Measurements from ENCODE around the gene CGGBP1.

CGGBP1 gene

GRCh38 chr3:88058581-88059379, at the start of gene CGGBP1, which contains the start of gene ZNF654:
Gene CGGBP1 (minus strand): TSS chr3:88059005. CDS start chr3:88055976, 3,029 bp downstream.
Gene ZNF654 (plus strand): TSS chr3:88059255. CDS start chr3:88059320, 65 bp downstream.
- DNase-seq (ENCODE audit: low read depth, low spot score): peak; percentile 98

DNA sequence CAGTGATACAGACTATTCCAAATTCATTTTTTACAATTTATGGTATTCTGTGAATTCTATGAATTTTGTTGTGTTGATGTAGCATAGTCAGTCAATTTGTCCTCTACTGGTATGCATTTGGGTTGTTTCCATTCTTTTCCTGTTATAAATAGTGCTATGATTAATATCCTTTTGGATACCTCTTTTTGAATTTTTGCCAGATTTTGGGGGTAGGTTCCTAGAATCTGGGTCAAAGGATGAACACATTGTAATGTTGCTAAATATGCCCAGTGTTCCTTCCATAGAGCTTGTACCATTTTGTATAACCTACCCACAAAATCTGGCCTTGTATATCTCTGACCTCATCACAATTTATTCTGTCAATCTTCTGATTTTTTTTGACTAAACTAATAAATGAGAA, 46.5 kb upstream of the CGGBP1 start:
- DNase-seq (ENCODE audit: low read depth, low spot score): no peak

- no peak for DNase-seq (ENCODE audit: low read depth, low spot score)
These were observed 42.3 kb upstream of the CGGBP1 start for GRCh38 chr3:88101142-88101541.

GRCh38 chr3:88093266-88093665, 34.5 kb upstream of the CGGBP1 start:
- DNase-seq (ENCODE audit: low read depth, low spot score): no peak

GRCh38 chr3:88092270-88092669, 33.5 kb upstream of the CGGBP1 start:
- no peak for DNase-seq (ENCODE audit: low read depth, low spot score)

GRCh38 chr3:88090681-88091080, 31.9 kb upstream of the CGGBP1 start:
- no peak for DNase-seq (ENCODE audit: low read depth, low spot score)

GRCh38 chr3:88084097-88084501, 25.3 kb upstream of the CGGBP1 start:
- DNase-seq (ENCODE audit: low read depth, low spot score): no peak

- no peak for DNase-seq (ENCODE audit: low read depth, low spot score)
These were observed 24.0 kb upstream of the CGGBP1 start for GRCh38 chr3:88082854-88083253.

- DNase-seq (ENCODE audit: low read depth, low spot score): no peak
These were observed 20.1 kb upstream of the CGGBP1 start for GRCh38 chr3:88078932-88079331.

DNA sequence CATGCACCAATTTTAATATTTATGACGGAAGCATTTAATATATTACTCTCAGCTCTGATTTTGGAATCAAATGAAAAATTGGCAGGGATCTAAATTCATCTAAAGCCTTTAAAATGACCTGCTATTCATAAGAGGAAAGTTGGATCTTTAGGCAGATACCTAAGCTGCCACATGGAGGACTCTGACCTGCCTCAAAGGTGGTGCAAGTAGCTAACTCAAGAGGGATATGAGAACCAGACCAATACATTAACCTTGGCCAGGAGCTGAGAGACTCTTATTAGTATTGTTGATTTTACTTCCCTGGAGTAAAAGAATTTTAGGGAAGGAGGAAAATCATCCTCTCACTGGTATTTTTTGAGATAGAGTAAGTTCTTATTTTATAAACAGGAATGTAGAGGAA, 17.9 kb upstream of the CGGBP1 start:
- DNase-seq (ENCODE audit: low read depth, low spot score): no peak

GRCh38 chr3:88075497-88075896, 16.7 kb upstream of the CGGBP1 start:
- no peak for DNase-seq (ENCODE audit: low read depth, low spot score)

DNA sequence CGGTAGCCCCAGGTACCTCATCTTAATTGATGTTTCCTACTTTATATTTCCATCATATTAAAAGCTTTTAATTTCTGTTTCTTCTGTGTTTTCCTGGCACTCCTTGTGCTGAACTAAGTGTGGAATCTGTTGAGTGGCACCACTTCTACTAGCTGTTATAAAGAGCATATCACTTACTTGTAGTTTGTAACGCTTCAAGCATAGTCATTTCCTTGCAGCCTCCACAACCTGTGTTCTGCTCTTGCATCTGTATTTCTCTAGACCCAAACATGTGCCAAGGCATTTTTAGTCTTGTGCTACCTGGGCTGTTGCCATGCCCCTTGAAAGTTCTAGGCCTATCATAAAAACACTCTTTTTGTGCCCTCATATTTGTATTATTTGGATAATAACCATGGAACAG, 16.3 kb upstream of the CGGBP1 start:
- DNase-seq (ENCODE audit: low read depth, low spot score): no peak

DNA sequence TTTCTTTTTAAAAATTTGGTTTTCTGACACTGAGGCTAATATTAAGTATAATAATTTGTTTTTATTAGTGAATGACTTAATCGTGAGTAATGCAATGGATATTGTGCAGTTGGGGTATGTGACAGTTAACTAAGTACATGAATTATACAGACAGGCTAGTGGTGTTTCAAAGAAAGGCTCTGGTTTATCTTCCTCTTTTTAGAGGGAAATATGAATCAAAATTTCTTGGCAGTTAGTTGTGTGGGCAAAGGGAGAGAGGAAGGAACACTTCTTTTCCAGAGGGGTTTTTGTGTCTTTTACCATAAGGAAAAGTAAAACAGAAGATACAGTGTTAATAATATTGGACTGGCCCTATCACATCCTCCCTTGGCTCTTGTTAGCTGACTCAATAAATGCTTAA, 2.9 kb upstream of the CGGBP1 start:
- no peak for DNase-seq (ENCODE audit: low read depth, low spot score)

DNA sequence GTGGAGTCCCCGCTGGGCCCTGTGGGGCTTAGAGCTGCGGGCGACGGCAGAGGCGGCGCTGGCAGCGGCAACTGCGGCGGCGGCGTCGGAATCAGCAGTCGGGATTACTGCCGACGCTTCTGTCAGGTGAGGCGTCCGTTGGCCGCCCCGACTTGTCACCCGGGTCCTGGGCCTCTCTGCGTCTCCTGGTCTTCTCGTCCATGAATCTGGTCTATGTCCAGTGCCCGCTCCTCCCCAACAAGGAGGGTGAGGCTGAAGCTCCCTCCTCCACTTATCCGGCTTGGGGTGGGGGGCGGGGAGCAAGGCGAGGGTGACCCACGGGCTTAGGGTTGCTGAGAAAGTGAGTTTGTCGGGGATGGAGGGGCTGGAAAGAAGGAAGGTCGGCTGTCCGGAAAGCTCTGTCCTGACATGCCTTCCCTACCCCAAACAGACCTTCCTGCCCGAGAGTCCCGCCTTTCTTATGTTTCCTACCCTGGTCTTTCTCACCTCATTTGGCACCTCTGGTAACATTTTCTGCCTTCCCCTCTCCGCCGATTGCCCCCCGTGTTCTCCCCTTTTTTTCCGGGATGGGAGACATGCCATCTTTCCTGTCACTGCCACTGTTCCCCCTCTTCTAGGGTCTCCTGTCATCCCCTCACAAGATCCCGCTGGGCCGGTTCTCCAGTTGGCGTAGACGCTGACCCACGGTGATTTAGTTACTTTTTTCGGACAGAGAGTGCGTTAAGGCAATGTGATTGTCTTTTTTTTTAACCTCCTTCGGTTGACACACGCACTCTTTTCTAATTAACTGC, 770 bp upstream of the CGGBP1 start:
- DNase-seq (ENCODE audit: low read depth, low spot score): no peak

GRCh38 chr3:88058306-88058580, 562 bp downstream of the CGGBP1 start:
- no peak for DNase-seq (ENCODE audit: low read depth, low spot score)

GRCh38 chr3:88057630-88058305, 1.0 kb downstream of the CGGBP1 start:
- no peak for DNase-seq (ENCODE audit: low read depth, low spot score)

GRCh38 chr3:88046766-88047165, 12.0 kb downstream of the CGGBP1 start:
- DNase-seq (ENCODE audit: low read depth, low spot score): no peak

- no peak for DNase-seq (ENCODE audit: low read depth, low spot score)
These were observed 14.4 kb downstream of the CGGBP1 start for GRCh38 chr3:88044411-88044810.

DNA sequence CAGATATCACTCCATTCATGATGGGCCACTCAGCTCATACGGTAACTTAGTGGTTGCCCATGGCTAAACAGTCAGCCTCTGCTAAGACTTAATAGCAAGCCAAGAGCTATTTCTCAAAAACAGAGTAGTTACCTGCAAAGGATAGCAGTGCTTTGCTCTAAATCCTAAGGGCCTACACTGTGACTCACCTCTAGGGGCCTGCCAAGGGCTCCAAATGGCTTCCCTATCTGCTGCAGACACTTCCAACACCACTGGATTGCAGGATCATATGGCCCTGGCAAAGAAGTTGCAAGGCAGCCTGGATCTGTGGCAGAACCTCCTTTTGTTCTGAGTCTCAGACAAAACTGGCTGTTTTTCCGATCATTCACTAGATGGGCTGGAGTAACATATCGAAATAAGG, 17.8 kb downstream of the CGGBP1 start:
- no peak for DNase-seq (ENCODE audit: low read depth, low spot score)

GRCh38 chr3:88040529-88040928, 18.3 kb downstream of the CGGBP1 start:
- DNase-seq (ENCODE audit: low read depth, low spot score): no peak

DNA sequence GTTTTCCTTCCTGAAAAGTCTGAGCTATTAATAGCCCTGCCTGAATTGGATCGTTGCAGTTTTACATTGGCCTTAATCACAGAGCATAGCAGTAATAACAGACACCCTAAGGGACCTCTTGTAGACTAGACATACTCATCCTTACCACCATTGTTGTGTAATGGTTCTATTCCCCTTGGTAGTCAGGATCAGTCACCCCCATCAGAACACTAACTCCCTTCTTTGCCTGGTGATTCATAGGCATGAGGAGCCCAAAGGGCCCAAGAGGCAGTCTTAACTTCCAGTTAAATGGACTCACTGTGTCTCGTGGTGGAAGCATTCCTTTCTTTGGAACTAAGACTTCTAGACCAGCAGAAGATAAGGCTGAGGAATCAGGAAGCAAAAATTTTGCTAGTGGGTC, 20.2 kb downstream of the CGGBP1 start:
- no peak for DNase-seq (ENCODE audit: low read depth, low spot score)

- DNase-seq (ENCODE audit: low read depth, low spot score): no peak
These were observed 22.6 kb downstream of the CGGBP1 start for GRCh38 chr3:88036221-88036620.

Measured in activated naive CD8-positive, alpha-beta T cell treated with anti-CD3 and anti-CD28 coated beads, Interleukin-2, amount 50 U/mL, for 16 hours (primary cell).